ENCODE measurements around the gene PRPF40B.

The PRPF40B gene

DNA sequence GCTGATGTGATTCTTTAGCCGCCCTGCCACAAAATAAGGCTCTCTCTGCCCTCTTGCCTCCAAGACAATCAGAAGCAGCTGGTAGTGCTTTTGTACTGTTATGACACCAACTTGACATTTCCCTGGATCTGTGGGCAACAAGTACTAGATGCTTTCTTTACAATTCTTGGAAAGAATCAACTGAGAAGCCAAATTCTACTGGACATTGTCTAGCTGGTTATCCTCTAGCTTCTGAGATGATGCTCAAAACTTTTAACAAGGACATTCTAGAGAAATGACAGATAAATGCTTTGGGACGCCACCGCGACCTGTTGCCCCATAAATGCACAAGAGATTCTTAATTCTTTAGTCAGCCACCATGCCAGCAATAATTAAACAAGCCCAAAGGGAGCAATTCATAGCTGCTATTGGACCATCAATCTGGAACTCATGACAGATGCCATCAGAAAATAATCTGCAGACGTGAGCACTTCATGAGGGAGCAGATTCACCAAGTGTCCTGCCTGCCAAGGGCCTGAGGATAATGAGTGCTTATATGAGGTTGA lies 61.0 kb downstream of the PRPF40B start:
- DNase-seq (ENCODE audit: low read depth, low spot score), result no peak

GRCh38 chr12:49687941-49688340 lies 64.6 kb downstream of the PRPF40B start:
- DNase-seq (ENCODE audit: low read depth, low spot score), result no peak

DNA sequence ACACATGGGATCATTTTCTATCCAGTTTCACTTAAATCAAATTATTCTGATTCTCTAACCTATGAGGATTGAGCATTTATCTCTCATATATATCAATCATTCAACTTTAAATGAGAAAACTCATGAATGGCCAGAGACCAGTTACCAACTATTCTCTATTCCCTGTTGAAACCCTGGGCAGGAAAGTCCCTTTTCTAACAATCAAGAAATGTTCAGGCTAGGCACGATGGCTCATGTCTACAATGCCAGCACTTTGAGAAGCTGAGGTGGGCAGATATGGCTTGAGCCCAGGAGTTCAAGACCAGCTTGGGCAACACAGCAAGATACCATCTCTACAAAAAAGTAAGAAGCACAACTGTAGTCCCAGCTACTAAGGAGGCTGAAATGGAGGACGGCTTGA lies 65.9 kb downstream of the PRPF40B start:
- DNase-seq (ENCODE audit: low read depth, low spot score), result no peak

- no peak for DNase-seq (ENCODE audit: low read depth, low spot score)
These were observed 66.4 kb downstream of the PRPF40B start for GRCh38 chr12:49689785-49690184.

- DNase-seq (ENCODE audit: low read depth, low spot score), result no peak
These were observed 69.5 kb downstream of the PRPF40B start for GRCh38 chr12:49692851-49693250.

GRCh38 chr12:49693931-49694444 lies 70.6 kb downstream of the PRPF40B start:
- DNase-seq (ENCODE audit: low read depth, low spot score), result no peak
